SK-N-SH treated with all-trans-retinoic acid at 6 μM for 48 hours (cell line): Measurements from ENCODE around the gene SYNE1.
A peak's percentile ranks its signal among the peaks of the same experiment; 100 is the strongest.

Experiments
- ATAC-seq: fragments of 200-7000 bp; cut with Tn5 transposase; 3 replicates; pipeline ENCODE4 v1.9.1; 2020; ENCODE audit warnings: mild to moderate bottlenecking, moderate library complexity
- ARNTL ChIP-seq: fragments of 450-650 bp; formaldehyde crosslinking; IDR thresholded peaks from 2 replicates; pipeline ENCODE4 v1.5.0; 2020; ENCODE audit warnings: low read depth, mild to moderate bottlenecking, moderate library complexity, borderline replicate concordance
- BACH2 ChIP-seq: fragments of 250-450 bp; sonication (Bioruptor Pico); IDR thresholded peaks from 2 replicates; pipeline ENCODE4 v1.9.0; 2021; ENCODE audit warnings: mild to moderate bottlenecking, borderline replicate concordance
- CSDC2 ChIP-seq: fragments of 250-450 bp; sonication (Bioruptor Pico); IDR thresholded peaks from 2 replicates; pipeline ENCODE4 v1.5.0; 2020; ENCODE audit warnings: mild to moderate bottlenecking, moderate library complexity
- ESRRG ChIP-seq: fragments of 250-450 bp; sonication (Bioruptor Pico); IDR thresholded peaks from 2 replicates; pipeline ENCODE4 v1.6.1; 2021; ENCODE audit warnings: mild to moderate bottlenecking
- GLIS3 ChIP-seq: fragments of 250-450 bp; sonication (Bioruptor Pico); IDR thresholded peaks from 2 replicates; pipeline ENCODE4 v1.5.0; 2020; ENCODE audit warnings: mild to moderate bottlenecking, moderate library complexity
- ISL1 ChIP-seq: fragments of 250-450 bp; sonication (Bioruptor Pico); IDR thresholded peaks from 2 replicates; pipeline ENCODE4 v2.1.2; 2022; ENCODE audit warnings: mild to moderate bottlenecking, moderate library complexity
- OSR1 ChIP-seq: fragments of 250-450 bp; sonication (Bioruptor Pico); IDR thresholded peaks from 2 replicates; pipeline ENCODE4 v1.8.0; 2022; ENCODE audit warnings: moderate library complexity, mild to moderate bottlenecking, inconsistent platforms
- PPARA ChIP-seq: fragments of 250-450 bp; sonication (Bioruptor Pico); IDR thresholded peaks from 2 replicates; pipeline ENCODE4 v1.5.0; 2020; ENCODE audit warnings: mild to moderate bottlenecking, borderline replicate concordance
- SNAI2 ChIP-seq: fragments of 250-450 bp; sonication (Bioruptor Pico); IDR thresholded peaks from 2 replicates; pipeline ENCODE4 v1.5.0; 2020; ENCODE audit warnings: mild to moderate bottlenecking, moderate library complexity
- TCF4 ChIP-seq: fragments of 250-450 bp; sonication (Bioruptor Pico); IDR thresholded peaks from 2 replicates; pipeline ENCODE4 v1.8.0; 2021; ENCODE audit warnings: mild to moderate bottlenecking, moderate library complexity, borderline replicate concordance
- TOX ChIP-seq: fragments of 250-450 bp; sonication (Bioruptor Pico); IDR thresholded peaks from 2 replicates; pipeline ENCODE4 v1.8.0; 2021; ENCODE audit warnings: mild to moderate bottlenecking, moderate library complexity, borderline replicate concordance
- ZC3H10 ChIP-seq: fragments of 250-450 bp; sonication (Bioruptor Pico); IDR thresholded peaks from 2 replicates; pipeline ENCODE4 v1.5.1; 2021; ENCODE audit warnings: mild to moderate bottlenecking, moderate library complexity
- ZFP30 ChIP-seq: fragments of 450-650 bp; formaldehyde crosslinking; IDR thresholded peaks from 2 replicates; pipeline ENCODE4 v1.5.0; 2022; ENCODE audit warnings: mild to moderate bottlenecking, moderate library complexity
- ZNF565 ChIP-seq: fragments of 450-650 bp; formaldehyde crosslinking; conservative IDR thresholded peaks from 2 replicates; pipeline ENCODE4 v1.5.0; 2020; ENCODE audit warnings: low read depth, mild to moderate bottlenecking, moderate library complexity
- ZNF8 ChIP-seq: fragments of 450-650 bp; formaldehyde crosslinking; IDR thresholded peaks from 2 replicates; pipeline ENCODE4 v1.5.0; 2020; ENCODE audit warnings: mild to moderate bottlenecking, moderate library complexity
- TF ChIP-seq, protein P1 (sequence below): fragments of 250-450 bp; sonication (Bioruptor Pico); IDR thresholded peaks from 2 replicates; pipeline ENCODE4 v1.5.0; 2020; ENCODE audit warnings: mild to moderate bottlenecking, moderate library complexity
- TF ChIP-seq, protein P2 (sequence below): fragments of 250-450 bp; sonication (Bioruptor Pico); IDR thresholded peaks from 2 replicates; pipeline ENCODE4 v1.5.1; 2020; ENCODE audit warnings: low read depth, mild to moderate bottlenecking, moderate library complexity
- TF ChIP-seq, protein P3 (sequence below): fragments of 250-450 bp; sonication (Bioruptor Pico); IDR thresholded peaks from 2 replicates; pipeline ENCODE4 v1.8.0; 2021; ENCODE audit warnings: low read depth, mild to moderate bottlenecking, moderate library complexity, borderline replicate concordance
- TF ChIP-seq, protein P4 (sequence below): fragments of 250-450 bp; sonication (Bioruptor Pico); IDR thresholded peaks from 2 replicates; pipeline ENCODE4 v1.5.1; 2021; ENCODE audit warnings: mild to moderate bottlenecking, moderate library complexity

SYNE1 gene

DNA sequence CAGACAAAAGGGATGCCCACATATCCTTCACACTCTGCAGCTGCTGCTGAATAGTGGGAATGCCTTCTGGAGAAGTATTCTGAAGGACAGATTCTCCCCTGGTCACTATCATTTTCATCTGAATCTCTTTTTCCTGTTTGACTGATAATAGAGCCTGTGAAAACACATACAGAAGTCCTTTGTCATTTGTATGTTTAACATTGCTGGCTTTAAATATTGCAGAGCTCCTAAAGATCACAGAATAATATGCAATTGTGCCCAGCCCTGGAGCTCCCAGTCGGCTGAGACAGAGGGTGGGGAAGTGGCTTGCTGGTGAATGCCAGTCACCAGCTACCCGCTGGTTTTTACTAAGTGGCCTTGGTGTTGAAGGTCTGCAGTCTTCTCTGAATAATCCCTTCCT is 272.3 kb downstream of the SYNE1 start (continued):
- TF ChIP-seq, protein P1, sequence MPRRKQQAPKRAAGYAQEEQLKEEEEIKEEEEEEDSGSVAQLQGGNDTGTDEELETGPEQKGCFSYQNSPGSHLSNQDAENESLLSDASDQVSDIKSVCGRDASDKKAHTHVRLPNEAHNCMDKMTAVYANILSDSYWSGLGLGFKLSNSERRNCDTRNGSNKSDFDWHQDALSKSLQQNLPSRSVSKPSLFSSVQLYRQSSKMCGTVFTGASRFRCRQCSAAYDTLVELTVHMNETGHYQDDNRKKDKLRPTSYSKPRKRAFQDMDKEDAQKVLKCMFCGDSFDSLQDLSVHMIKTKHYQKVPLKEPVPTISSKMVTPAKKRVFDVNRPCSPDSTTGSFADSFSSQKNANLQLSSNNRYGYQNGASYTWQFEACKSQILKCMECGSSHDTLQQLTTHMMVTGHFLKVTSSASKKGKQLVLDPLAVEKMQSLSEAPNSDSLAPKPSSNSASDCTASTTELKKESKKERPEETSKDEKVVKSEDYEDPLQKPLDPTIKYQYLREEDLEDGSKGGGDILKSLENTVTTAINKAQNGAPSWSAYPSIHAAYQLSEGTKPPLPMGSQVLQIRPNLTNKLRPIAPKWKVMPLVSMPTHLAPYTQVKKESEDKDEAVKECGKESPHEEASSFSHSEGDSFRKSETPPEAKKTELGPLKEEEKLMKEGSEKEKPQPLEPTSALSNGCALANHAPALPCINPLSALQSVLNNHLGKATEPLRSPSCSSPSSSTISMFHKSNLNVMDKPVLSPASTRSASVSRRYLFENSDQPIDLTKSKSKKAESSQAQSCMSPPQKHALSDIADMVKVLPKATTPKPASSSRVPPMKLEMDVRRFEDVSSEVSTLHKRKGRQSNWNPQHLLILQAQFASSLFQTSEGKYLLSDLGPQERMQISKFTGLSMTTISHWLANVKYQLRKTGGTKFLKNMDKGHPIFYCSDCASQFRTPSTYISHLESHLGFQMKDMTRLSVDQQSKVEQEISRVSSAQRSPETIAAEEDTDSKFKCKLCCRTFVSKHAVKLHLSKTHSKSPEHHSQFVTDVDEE: no peak
- TF ChIP-seq, all 23 proteins: peak for 0

DNA sequence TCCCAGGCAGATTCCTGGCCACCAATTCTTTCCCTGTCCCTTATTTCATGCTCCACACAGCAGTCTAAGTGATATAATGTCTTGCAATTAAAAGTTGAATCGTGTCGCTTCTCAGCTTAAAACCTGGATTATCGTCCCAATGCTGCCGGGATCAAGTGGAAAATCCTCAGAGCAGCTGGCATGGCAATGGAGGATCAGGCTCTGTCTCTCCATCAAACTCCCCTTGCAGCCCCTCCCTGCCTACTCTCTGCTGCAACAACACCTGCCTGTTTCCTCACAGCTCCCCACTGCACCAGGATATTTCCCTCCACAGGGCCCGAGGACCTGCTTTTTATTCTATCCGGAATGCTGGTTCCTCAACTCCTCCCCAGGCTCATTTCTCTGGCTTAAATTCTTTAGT is 277.1 kb downstream of the SYNE1 start:
- TF ChIP-seq, protein P1: no peak
- TF ChIP-seq BACH2 (CRISPR knock-in tag) (no peak), SNAI2 (CRISPR knock-in tag) (no peak), ZFP30 (no peak), PPARA (no peak), ARNTL (CRISPR knock-in tag) (no peak), TOX (CRISPR knock-in tag) (no peak), ZC3H10 (CRISPR knock-in tag) (no peak)
- TF ChIP-seq, all 23 proteins: peak for 0
- no peak for ATAC-seq

DNA sequence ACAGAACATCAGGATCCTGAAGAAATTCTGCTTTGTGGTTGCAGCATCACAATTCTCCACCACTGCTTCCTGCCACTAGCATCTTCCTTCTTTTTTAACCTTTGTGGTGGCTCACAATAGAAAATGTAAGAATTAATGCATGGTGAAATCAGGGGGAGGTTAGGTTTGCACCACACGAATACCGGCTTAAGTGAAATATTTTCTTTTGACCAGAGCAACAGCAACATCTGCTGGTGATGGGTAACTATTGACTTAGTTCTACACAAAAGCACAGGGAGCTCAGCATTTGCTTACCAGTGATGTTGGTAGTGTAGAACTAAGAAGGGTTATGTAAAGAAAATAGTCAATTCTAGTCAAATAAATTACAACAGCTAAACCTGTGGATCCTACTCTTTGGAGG is 280.5 kb downstream of the SYNE1 start:
- TF ChIP-seq GLIS3 (CRISPR knock-in tag) (no peak), PPARA (no peak), CSDC2 (no peak), ZFP30 (no peak), ARNTL (CRISPR knock-in tag) (no peak), SNAI2 (CRISPR knock-in tag) (no peak), TCF4 (no peak), ESRRG (CRISPR knock-in tag) (no peak), ISL1 (CRISPR knock-in tag) (no peak), TOX (CRISPR knock-in tag) (no peak), OSR1 (CRISPR knock-in tag) (no peak), ZC3H10 (CRISPR knock-in tag) (no peak), BACH2 (CRISPR knock-in tag) (no peak), ZNF8 (CRISPR knock-in tag) (no peak), ZNF565 (CRISPR knock-in tag) (no peak)
- TF ChIP-seq, protein P2, sequence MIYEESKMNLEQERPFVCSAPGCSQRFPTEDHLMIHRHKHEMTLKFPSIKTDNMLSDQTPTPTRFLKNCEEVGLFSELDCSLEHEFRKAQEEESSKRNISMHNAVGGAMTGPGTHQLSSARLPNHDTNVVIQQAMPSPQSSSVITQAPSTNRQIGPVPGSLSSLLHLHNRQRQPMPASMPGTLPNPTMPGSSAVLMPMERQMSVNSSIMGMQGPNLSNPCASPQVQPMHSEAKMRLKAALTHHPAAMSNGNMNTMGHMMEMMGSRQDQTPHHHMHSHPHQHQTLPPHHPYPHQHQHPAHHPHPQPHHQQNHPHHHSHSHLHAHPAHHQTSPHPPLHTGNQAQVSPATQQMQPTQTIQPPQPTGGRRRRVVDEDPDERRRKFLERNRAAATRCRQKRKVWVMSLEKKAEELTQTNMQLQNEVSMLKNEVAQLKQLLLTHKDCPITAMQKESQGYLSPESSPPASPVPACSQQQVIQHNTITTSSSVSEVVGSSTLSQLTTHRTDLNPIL (CRISPR knock-in tag): no peak
- TF ChIP-seq, protein P3, sequence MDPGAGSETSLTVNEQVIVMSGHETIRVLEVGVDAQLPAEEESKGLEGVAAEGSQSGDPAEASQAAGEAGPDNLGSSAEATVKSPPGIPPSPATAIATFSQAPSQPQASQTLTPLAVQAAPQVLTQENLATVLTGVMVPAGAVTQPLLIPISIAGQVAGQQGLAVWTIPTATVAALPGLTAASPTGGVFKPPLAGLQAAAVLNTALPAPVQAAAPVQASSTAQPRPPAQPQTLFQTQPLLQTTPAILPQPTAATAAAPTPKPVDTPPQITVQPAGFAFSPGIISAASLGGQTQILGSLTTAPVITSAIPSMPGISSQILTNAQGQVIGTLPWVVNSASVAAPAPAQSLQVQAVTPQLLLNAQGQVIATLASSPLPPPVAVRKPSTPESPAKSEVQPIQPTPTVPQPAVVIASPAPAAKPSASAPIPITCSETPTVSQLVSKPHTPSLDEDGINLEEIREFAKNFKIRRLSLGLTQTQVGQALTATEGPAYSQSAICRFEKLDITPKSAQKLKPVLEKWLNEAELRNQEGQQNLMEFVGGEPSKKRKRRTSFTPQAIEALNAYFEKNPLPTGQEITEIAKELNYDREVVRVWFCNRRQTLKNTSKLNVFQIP (CRISPR knock-in tag): no peak
- TF ChIP-seq, protein P1: no peak
- TF ChIP-seq, protein P4, sequence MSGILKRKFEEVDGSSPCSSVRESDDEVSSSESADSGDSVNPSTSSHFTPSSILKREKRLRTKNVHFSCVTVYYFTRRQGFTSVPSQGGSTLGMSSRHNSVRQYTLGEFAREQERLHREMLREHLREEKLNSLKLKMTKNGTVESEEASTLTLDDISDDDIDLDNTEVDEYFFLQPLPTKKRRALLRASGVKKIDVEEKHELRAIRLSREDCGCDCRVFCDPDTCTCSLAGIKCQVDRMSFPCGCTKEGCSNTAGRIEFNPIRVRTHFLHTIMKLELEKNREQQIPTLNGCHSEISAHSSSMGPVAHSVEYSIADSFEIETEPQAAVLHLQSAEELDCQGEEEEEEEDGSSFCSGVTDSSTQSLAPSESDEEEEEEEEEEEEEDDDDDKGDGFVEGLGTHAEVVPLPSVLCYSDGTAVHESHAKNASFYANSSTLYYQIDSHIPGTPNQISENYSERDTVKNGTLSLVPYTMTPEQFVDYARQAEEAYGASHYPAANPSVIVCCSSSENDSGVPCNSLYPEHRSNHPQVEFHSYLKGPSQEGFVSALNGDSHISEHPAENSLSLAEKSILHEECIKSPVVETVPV (CRISPR knock-in tag): no peak
- ATAC-seq: peak; percentile 47; the same call in 2 of the 3 replicates
